GM18519 (cell line): Measurements from ENCODE around the gene CYP1B1.
"Not testable (repeated sequence)": the region's sequence is repeated elsewhere in the genome, so short reads cannot be mapped to it uniquely, and the experiment has no call there.

Experiments
- ATAC-seq: cut with Tn5 transposase; IDR thresholded peaks from one replicate; pipeline ENCODE4 v1.9.1; 2021; ENCODE audit warnings: mild to moderate bottlenecking, moderate library complexity; ENCODE audit not compliant: unreplicated experiment, low FRiP score

CYP1B1 gene

DNA sequence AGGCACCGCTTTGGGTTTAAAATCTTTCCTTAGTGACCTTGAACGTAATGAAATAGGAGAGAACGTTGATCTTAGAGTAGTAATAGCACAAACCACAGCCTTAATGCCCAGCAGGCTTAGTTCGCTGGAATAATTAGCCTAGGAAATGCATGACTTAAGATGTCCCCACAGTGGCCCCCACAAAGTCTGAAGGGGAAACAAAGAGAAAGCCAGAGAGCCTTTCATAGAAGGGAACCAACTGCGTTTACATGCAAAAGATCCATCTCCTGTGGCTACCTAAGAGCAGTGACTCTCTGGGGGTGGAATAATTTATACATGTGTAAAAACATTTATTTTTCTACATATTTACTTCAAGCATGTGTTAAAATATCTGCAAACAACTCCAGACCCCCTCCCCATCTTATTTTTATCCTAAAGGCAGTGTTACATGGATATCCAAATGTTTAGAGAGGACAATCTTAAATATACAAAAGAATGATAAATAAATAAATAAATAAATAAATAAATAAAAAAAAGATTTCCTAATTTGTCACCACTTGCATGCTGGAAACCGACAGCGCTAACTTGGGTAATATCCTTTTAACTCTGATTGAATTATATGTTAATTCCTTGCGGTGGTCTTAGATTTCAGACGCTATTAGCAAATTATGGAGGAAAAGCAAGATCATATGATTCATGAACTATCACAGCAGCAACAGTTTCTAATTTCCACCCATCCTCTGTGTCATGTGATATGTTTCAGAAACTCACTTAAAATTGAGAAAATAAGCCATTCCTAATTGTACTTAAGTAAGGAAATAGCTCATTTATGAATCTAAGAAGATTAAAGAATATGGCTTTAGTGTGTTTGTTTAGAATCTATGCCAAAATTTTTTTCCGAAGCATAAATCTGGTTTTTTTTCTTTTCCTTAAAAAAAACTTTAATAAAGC is 23.4 kb upstream of the CYP1B1 start:
- no peak for ATAC-seq

- ATAC-seq, result no peak
Measured at GRCh38 chr2:38098421-38099098, 22.6 kb upstream of the CYP1B1 start.

- ATAC-seq, result no peak
Measured at GRCh38 chr2:38097988-38098385, 22.0 kb upstream of the CYP1B1 start.

- ATAC-seq, result no peak
Measured at GRCh38 chr2:38097258-38097987, 21.5 kb upstream of the CYP1B1 start.

GRCh38 chr2:38095996-38096861 is 20.3 kb upstream of the CYP1B1 start:
- ATAC-seq, result peak; percentile 68

DNA sequence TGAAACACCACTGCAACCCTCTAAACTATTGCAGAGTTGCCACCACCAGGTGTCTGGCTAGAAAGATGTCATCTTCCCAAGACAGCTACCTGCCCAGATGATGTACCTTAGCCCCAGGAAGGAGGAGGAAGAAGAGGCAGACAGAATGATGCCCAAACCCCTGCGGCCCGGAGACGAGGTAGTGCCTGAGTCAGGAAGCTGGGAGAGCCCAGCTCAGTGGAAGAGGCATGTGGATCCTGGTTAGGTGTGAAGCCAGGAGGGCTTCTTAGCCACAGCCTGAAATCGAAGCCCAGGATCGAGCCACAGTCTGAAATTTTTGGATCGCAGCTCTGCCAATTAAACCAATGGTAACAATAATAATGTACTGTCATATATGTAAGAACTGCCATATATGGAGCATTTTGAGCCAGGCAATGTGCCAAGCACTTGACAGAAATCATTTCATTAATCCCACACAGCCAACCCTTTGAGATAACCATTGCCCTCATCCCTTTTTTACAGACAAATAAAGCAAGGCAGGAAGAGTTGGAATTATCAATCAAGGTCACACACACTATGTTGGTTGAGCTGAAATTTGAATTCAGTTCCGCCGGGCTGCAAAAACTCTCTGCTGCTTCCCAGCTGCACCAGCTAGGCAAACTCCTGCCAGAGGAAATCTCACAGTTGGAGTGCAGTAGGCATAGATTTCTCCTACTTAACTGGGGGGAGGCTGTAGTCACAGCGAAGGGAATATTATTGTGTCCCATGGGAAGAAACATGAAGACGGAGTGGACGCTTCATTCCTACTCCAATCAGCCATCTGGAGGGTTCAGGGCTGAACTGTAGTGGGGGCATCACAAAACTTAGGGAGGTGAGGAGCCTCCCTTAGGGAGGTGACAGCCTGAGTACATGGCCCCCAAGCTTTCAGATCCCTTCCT is 19.4 kb upstream of the CYP1B1 start:
- ATAC-seq, result no peak

GRCh38 chr2:38093527-38094165 is 17.7 kb upstream of the CYP1B1 start:
- ATAC-seq, result no peak

GRCh38 chr2:38092196-38092902 is 16.4 kb upstream of the CYP1B1 start:
- no peak for ATAC-seq

- no peak for ATAC-seq
Measured at GRCh38 chr2:38091760-38092159, 15.8 kb upstream of the CYP1B1 start.

DNA sequence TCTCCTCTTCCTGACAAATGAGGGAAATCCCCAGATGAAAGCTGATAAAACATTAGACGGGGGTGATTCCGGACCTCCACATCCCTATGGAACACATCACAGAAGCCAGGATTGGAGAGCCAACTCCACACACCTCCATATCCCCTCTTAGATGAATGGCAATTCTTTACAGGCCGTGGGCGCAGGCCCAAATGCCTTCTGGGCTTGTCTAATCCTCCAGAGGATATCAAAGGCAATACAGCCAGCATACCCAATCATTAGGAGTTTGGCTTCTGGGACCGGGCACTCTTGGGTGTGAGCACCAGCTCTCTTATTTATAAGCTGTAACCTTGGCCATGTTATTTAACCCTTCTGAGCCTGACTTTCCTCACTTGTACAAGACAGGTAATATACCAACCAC is 15.0 kb upstream of the CYP1B1 start:
- ATAC-seq, result no peak

DNA sequence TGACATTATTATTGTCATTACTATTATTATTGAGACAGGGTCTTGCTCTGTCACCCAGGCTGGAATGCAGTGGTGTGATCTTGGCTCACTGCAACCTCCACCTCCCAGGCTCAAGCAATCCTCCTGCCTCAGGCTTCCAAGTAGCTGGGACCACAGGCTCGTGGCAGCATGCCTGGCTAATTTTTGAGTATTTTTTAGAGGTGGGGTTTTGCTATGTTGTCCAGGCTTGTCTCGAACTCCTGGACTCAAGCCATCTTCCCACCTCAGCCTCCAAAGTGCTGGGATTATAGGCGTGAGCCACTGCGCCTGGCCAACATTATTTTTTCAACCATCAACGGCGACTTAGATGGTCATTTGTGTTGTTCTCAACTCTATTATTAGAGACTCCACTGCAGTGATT is 14.3 kb upstream of the CYP1B1 start:
- not testable (repeated sequence) for ATAC-seq

DNA sequence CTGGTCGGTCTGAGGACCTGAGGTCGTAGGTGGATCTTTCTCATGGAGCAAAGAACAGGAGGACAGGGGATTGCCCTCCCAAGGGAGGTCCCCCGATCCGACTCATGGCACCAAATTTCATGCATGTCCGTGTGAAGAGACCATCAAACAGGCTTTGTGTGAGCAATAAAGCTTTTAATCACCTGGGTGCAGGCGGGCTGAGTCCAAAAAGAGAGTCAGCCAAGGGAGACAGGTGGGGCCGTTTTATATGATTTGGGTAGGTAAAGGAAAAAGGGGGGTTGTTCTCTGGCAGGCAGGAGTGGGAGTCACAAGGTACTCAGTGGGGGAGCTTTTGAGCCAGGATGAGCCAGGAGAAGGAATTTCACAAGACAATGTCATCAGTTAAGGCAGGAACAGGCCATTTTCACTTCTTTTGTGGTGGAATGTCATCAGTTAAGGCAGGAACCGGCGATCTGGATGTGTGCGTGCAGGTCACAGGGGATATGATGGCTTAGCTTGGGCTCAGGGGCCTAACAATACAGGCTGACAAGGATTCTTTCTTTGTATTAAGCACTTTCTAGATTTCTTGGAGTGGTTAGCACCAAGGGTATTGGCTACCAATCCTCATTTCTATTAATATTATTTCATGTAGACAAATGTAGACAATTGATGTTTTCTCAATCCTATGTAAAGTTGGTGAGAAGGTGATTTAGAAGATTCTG is 10.2 kb upstream of the CYP1B1 start:
- ATAC-seq, result not testable (repeated sequence)

DNA sequence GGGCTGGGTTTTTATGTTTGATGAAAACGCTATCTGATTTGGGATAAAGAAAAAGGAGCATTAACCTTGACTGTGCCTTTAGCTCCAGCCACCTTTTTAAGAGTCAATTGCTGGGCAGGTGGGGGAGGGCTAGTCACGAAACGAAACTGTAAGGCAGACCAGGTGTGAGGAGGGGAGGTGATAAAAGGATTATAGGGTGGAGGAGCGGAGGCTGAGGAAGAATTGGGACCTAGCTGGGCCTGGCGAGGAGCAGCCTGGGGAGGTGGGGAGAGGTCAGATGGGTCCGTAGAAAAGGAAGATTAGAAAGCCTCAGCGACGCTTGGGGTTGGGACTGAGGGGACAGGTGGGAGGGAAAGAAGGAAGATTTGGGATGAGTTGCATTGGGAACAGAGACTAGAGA is 8.6 kb upstream of the CYP1B1 start:
- not testable (repeated sequence) for ATAC-seq

DNA sequence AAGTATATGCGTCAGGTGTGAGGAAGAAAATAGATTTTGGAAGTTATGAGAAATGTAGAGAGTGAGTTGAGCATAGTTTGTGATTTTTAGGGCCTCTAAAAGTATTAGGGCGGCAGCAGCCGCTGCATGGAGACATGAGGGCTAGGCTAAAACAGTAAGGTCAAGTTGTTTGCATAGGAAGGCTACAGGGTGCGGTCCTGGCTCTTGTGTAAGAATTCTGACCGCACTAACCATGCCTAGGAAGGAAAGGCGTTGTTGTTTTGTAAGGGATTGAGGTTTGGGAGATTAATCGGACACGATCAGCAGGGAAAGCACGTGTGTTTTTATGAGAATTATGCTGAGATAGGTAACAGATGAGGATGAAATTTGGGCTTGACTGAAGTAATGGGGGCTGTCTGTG is 6.8 kb upstream of the CYP1B1 start:
- ATAC-seq, result not testable (repeated sequence)

DNA sequence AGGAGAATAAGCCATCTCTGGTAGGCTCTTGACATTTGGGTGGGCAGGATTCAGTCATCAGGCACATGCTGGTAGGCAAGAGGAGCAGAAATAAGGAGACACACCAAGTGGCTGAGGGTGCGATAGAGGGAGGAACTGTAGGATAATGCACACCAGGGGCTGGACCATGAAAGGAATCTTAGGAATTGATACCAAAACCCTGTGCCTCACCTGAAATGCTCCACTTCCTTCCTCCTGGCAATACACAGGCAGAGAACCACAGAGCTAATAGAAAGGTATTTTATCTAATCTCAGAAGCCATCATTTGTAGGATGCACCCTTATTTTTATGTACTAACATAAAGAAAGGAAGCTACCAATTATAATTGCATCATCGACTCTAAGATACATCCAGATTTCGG is 4.4 kb upstream of the CYP1B1 start:
- no peak for ATAC-seq

DNA sequence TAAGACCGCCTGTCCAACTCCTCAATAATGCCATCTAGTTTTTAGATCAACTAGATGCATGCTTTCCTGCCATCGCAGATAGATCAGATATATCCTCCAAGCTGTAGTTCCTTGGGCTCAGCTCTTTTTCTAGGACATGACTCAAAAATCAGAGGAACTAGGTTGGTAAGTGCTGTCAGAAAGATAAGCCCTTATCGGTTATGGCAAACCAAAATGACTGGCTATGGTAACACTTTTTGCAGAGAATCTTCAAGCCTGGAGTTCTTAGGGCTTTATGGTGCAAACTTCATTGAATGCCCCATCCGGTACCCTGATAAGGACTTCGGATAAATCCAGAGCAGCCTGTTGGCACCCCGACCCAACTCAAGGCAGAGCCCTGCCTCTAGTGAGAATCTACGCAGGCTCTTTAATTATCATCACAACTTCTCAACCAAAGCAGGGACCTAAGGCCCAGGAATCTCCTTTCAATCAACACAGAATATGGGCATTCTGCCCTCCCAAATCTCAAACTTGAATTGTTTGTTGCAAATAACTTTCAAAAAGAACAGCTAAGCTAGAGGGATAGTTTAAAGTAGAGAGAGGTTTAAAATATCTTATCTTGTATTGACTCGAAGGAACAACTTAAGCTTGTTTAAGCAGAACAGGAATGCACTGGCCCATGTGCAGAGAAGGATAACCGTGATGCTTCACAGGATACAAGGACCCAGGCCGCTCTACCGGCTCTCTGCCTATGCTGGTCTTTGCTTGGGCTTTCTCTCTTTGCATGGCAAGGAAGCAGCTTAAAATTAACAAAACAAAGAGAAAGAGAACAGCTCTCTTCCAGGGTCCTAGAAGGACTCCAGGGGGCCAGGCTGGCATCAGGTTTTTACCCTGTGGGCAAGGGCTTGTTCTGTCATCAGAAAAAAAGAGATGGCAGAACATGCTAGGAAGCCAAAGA is 3.4 kb upstream of the CYP1B1 start:
- no peak for ATAC-seq

- no peak for ATAC-seq
Measured at GRCh38 chr2:38077431-38077769, 1.4 kb upstream of the CYP1B1 start.
